K562 (cell line): Measurements from ENCODE around the gene CORO2A. TPM values are rescaled to one million over a fixed set of nuclear protein-coding genes. Genes with fewer than 3 reads are reported as not detected.

ENCODE experiments used
- ATAC-seq: fragments of 200-7000 bp; cut with Tn5 transposase; 3 replicates; pipeline ENCODE4 v1.9.1; 2020; ENCODE audit warnings: moderate library complexity
- BruUV-seq: library from RNA; stranded (reverse); fragments of 400-500 nt; replicated peaks from 2 replicates; lab custom pipeline; 2021; lab: Mats Ljungman, UMichigan
- CTCF ChIA-PET: fragments of 300-600 bp; formaldehyde crosslinking; extraction: SDS; loops from one replicate; lab custom pipeline; 2021; ENCODE audit warnings: low intra/inter-chr PET ratio; lab: Yijun Ruan, JAX
- POLR2A ChIA-PET: fragments of 300-600, 350-650 bp; sonication (Branson Sonifier 250); formaldehyde crosslinking; extraction: SDS; loops from one replicate; lab custom pipeline; 2021; ENCODE audit warnings: antibody characterized with exemption, inconsistent platforms; lab: Yijun Ruan, JAX
- DNase-seq, 4 experiments: peaks; one replicate each; pipeline versions ENCODE4 v3.0.0 to v3.0.0-alpha.2; 2011 to 2018; ENCODE audit warnings: low spot score in 3 of 4, mixed read lengths in 3 of 4; ENCODE audit errors: extremely low read depth in 1 of 4
- FAIRE-seq: peaks from 2 replicates; lab custom pipeline; 2011; peaks lifted over from hg19 to GRCh38; lab: Jason Lieb, UNC
- H2AFZ ChIP-seq: 2 replicates; pipeline ENCODE4 v1.6.0; 2011; ENCODE audit warnings: low read depth, low read length, control low read depth, inconsistent platforms
- H3K27ac ChIP-seq: fragments of 200-600 bp; 3 replicates; pipeline ENCODE4 v1.8.0; 2011; ENCODE audit warnings: low read depth, mild to moderate bottlenecking, control low read depth, inconsistent platforms, low read length, moderate library complexity, mixed read lengths; ENCODE audit errors: extremely low read depth
- H3K27me3 ChIP-seq, 2 experiments: fragments of 300-600 bp in 1 of 2; 2 replicates in 1 of 2; 3 replicates in 1 of 2; pipeline versions ENCODE4 v1.6.0 to v1.8.0; 2011; ENCODE audit warnings: inconsistent platforms in 2 of 2, low read length in 2 of 2, mild to moderate bottlenecking in 1 of 2, mixed read lengths in 1 of 2, moderate library complexity in 1 of 2; ENCODE audit not compliant: control insufficient read depth in 2 of 2, insufficient read depth in 2 of 2
- H3K36me3 ChIP-seq: fragments of 300-600 bp; 3 replicates; pipeline ENCODE4 v1.8.0; 2011; ENCODE audit warnings: mild to moderate bottlenecking, low read length, inconsistent platforms; ENCODE audit not compliant: control insufficient read depth, insufficient read depth
- H3K4me1 ChIP-seq, 2 experiments: fragments of 200-600 bp in 1 of 2; replicated peaks in 1 of 2; 2 replicates in 1 of 2; 3 replicates in 1 of 2; pipeline versions ENCODE4 v1.5.1 to v1.8.0; 2011; ENCODE audit warnings: inconsistent platforms in 2 of 2, low read length in 2 of 2, mild to moderate bottlenecking in 1 of 2, mixed read lengths in 1 of 2, moderate library complexity in 1 of 2; ENCODE audit not compliant: control insufficient read depth in 2 of 2, insufficient read depth in 2 of 2
- H3K4me2 ChIP-seq: 2 replicates; pipeline ENCODE4 v1.6.1; 2011; ENCODE audit warnings: low read length, control low read depth, inconsistent platforms, mixed read lengths; ENCODE audit not compliant: insufficient read depth
- H3K4me3 ChIP-seq: fragments of 200-600 bp; sonication (generic), shearing (Covaris generic); 2 replicates; pipeline ENCODE4 v1.5.1; 2016; ENCODE audit warnings: control low read depth, inconsistent platforms
- H3K79me2 ChIP-seq: fragments of 200-600 bp; 3 replicates; pipeline ENCODE4 v1.8.0; 2011; ENCODE audit warnings: low read length, inconsistent platforms; ENCODE audit not compliant: control insufficient read depth, insufficient read depth
- H3K9ac ChIP-seq, 2 experiments: 2 replicates each; pipeline versions ENCODE4 v1.6.0 to v1.6.1; 2011; ENCODE audit warnings: low read depth in 2 of 2, low read length in 2 of 2, control low read depth in 1 of 2, inconsistent platforms in 1 of 2, mild to moderate bottlenecking in 1 of 2, mixed read lengths in 1 of 2; ENCODE audit not compliant: insufficient read depth in 1 of 2
- H3K9me1 ChIP-seq: one replicate; pipeline ENCODE4 v1.6.0; 2011; ENCODE audit warnings: inconsistent platforms, mild to moderate bottlenecking, low read length, moderate library complexity; ENCODE audit not compliant: control insufficient read depth, insufficient read depth
- H3K9me3 ChIP-seq: replicated peaks from 2 replicates; pipeline ENCODE4 v1.5.1; 2011; ENCODE audit warnings: low read depth, low read length, inconsistent platforms; ENCODE audit not compliant: control insufficient read depth, insufficient read depth
- H4K20me1 ChIP-seq: replicated peaks from 2 replicates; pipeline ENCODE4 v1.6.1; 2011; ENCODE audit warnings: low read length, inconsistent platforms, mixed read lengths; ENCODE audit not compliant: control insufficient read depth, insufficient read depth
- ARID3B ChIP-seq: fragments of 250-450 bp; sonication (Bioruptor Pico); IDR thresholded peaks from 2 replicates; pipeline ENCODE4 v1.4.0; 2020; ENCODE audit warnings: borderline replicate concordance
- C11orf30 ChIP-seq: fragments of 450-650 bp; IDR thresholded peaks from 2 replicates; pipeline ENCODE4 v1.6.1; 2016; ENCODE audit warnings: low read depth, mild to moderate bottlenecking
- ELF2 ChIP-seq: fragments of 250-450 bp; sonication (Bioruptor Pico); IDR thresholded peaks from 2 replicates; pipeline ENCODE4 v1.5.0; 2021; ENCODE audit warnings: mild to moderate bottlenecking
- GABPB2 ChIP-seq: fragments of 250-450 bp; sonication (Bioruptor Pico); conservative IDR thresholded peaks from 2 replicates; pipeline ENCODE4 v1.5.1; 2021; ENCODE audit warnings: mild to moderate bottlenecking
- MAFK ChIP-seq: IDR thresholded peaks from 2 replicates; pipeline ENCODE4 v1.6.1; 2011; ENCODE audit warnings: low read length, improper control_type of control experiment
- MAZ ChIP-seq, 2 experiments: fragments of 450-650 bp in 1 of 2; sonication (generic) in 1 of 2; formaldehyde crosslinking; IDR thresholded peaks in 1 of 2; conservative IDR thresholded peaks in 1 of 2; 2 replicates each; pipeline versions ENCODE4 v1.4.0 to v1.5.0; 2020; ENCODE audit warnings: mild to moderate bottlenecking in 1 of 2, missing genetic modification reagents in 1 of 2
- POLR2AphosphoS5 ChIP-seq: IDR thresholded peaks from 2 replicates; pipeline ENCODE4 v1.6.1; 2011; ENCODE audit warnings: mild to moderate bottlenecking, low read depth, low read length, moderate library complexity; ENCODE audit not compliant: control insufficient read depth, insufficient read depth
- PPARD ChIP-seq: fragments of 250-450 bp; sonication (Bioruptor Pico); IDR thresholded peaks from 2 replicates; pipeline ENCODE4 v1.8.0; 2022; ENCODE audit warnings: inconsistent platforms, mild to moderate bottlenecking, moderate library complexity
- PTBP1 ChIP-seq: fragments of 200-400 bp; formaldehyde crosslinking; IDR thresholded peaks from 2 replicates; pipeline ENCODE4 v1.6.1; 2017; ENCODE audit warnings: low read depth, low read length
- VEZF1 ChIP-seq: fragments of 200-800 bp; sonication (Bioruptor generic); IDR thresholded peaks from 2 replicates; pipeline ENCODE4 v1.6.1; 2017; ENCODE audit warnings: missing genetic modification characterization, missing compliant biosample characterization
- ZFP91 ChIP-seq: sonication (generic); formaldehyde crosslinking; IDR thresholded peaks from 2 replicates; pipeline ENCODE4 v1.8.0; 2022; ENCODE audit warnings: mild to moderate bottlenecking, missing genetic modification reagents
- ZNF134 ChIP-seq: fragments of 250-450 bp; sonication (Bioruptor Pico); conservative IDR thresholded peaks from 2 replicates; pipeline ENCODE4 v1.4.0; 2020
- WGBS: fragments of 100-300 bp; shearing (Covaris generic); methylation state at CpG from one replicate; pipeline ENCODE4 v1.1.6; 2016; ENCODE audit warnings: low coverage, mixed read lengths; ENCODE audit not compliant: insufficient coverage; ENCODE audit errors: missing lambda C conversion rate; 5-methylcytosine and 5-hydroxymethylcytosine counted together
- in situ Hi-C: fragments of 300-500 bp; cut with MboI; formaldehyde crosslinking; loops from 4 replicates; pipeline ENCODE4 v1.15.0; 2018; ENCODE audit warnings: inconsistent platforms, mixed read lengths
- intact Hi-C: fragments of 100-400 bp; cut with micrococcal nuclease; formaldehyde crosslinking; loops from 2 replicates; pipeline ENCODE4 v1.14.2; 2022
- polyA plus RNA-seq, 8 experiments: library from polyadenylated mRNA; depleted of rRNA in 4 of 8; stranded (reverse) in 5 of 8; unstranded in 3 of 8; fragments of >200 nt; fragmentation: Nextera tagmentation in 2 of 8; fragmentation: Illumina TruSeq in 1 of 8; extraction: Ambion mirVana in 2 of 8; extraction: Trizol in 1 of 8; gene quantifications; 2 replicates each; pipeline versions ENCODE4 v1.2.1 to v1.2.3, GENCODE V29; 2011 to 2014; ENCODE audit warnings: inconsistent platforms in 1 of 8, missing spikeins in 1 of 8
- total RNA-seq, 7 experiments: library from RNA; depleted of rRNA in 6 of 7; stranded (reverse); fragments of >200 nt in 6 of 7; fragmentation: Illumina TruSeq in 2 of 7; extraction: Trizol in 2 of 7; gene quantifications; 2 replicates each; pipeline versions ENCODE4 v1.2.1 to v1.2.3, GENCODE V29; 2011 to 2021; ENCODE audit warnings: low replicate concordance in 1 of 7
- TF ChIP-seq, protein P1 (sequence below): fragments of 450-650 bp; IDR thresholded peaks from 2 replicates; pipeline ENCODE4 v1.6.1; 2017; ENCODE audit warnings: antibody characterized with exemption, mild to moderate bottlenecking

CORO2A gene
- total and polyA plus RNA-seq, 9 of the 15 experiments (the other 6 are each of a cell fraction or from before 2014, with no cell fraction given), result 9.5 to 26.6 (median 18.0) TPM

- in situ Hi-C loops, result no loop called here
- no TSS peak for BruUV-seq
- peaks cover 7% of the 10 kb centered on the region in 2 experiments; a peak in 4 of 5 replicates for H3K4me1 ChIP-seq
- H3K9ac ChIP-seq, result no peak overlapping the region
- no peaks in the 10 kb centered on the region for H3K27me3 ChIP-seq
- ChIA-PET POLR2A (no interaction called here), CTCF (no interaction called here)
- ATAC-seq, result no peak
- peaks cover 12% of the 10 kb centered on the region; the same call in 1 of the 2 replicates for H4K20me1 ChIP-seq
- H2AFZ ChIP-seq, result no peak overlapping the region
- H3K4me2 ChIP-seq, result no peak overlapping the region
- DNase-seq, result no peak
- no peaks in the 10 kb centered on the region for H3K9me3 ChIP-seq
- H3K36me3 ChIP-seq, result peaks cover 42% of the 10 kb centered on the region
- H3K27ac ChIP-seq, result no peak overlapping the region
- no peak overlapping the region for H3K4me3 ChIP-seq
- H3K9me1 ChIP-seq, result peaks cover 3% of the 10 kb centered on the region
- peaks cover 10% of the 10 kb centered on the region; the same call in 2 of the 3 replicates for H3K79me2 ChIP-seq
- 70% methylated on average over 2 of the region's 2 CpGs for WGBS
- FAIRE-seq, result no peak
- intact Hi-C loops, result no loop called here
- no peak for TF ChIP-seq MAZ (CRISPR knock-in tag; conservative IDR thresholded peaks at IDR 0.05 in 1 of 2, IDR thresholded peaks at IDR 0.05 in 1 of 2)
- no peak for TF ChIP-seq ZFP91 (CRISPR knock-in tag)
- TF ChIP-seq VEZF1, result no peak
- TF ChIP-seq PPARD (CRISPR knock-in tag), result no peak
- TF ChIP-seq, protein P1, sequence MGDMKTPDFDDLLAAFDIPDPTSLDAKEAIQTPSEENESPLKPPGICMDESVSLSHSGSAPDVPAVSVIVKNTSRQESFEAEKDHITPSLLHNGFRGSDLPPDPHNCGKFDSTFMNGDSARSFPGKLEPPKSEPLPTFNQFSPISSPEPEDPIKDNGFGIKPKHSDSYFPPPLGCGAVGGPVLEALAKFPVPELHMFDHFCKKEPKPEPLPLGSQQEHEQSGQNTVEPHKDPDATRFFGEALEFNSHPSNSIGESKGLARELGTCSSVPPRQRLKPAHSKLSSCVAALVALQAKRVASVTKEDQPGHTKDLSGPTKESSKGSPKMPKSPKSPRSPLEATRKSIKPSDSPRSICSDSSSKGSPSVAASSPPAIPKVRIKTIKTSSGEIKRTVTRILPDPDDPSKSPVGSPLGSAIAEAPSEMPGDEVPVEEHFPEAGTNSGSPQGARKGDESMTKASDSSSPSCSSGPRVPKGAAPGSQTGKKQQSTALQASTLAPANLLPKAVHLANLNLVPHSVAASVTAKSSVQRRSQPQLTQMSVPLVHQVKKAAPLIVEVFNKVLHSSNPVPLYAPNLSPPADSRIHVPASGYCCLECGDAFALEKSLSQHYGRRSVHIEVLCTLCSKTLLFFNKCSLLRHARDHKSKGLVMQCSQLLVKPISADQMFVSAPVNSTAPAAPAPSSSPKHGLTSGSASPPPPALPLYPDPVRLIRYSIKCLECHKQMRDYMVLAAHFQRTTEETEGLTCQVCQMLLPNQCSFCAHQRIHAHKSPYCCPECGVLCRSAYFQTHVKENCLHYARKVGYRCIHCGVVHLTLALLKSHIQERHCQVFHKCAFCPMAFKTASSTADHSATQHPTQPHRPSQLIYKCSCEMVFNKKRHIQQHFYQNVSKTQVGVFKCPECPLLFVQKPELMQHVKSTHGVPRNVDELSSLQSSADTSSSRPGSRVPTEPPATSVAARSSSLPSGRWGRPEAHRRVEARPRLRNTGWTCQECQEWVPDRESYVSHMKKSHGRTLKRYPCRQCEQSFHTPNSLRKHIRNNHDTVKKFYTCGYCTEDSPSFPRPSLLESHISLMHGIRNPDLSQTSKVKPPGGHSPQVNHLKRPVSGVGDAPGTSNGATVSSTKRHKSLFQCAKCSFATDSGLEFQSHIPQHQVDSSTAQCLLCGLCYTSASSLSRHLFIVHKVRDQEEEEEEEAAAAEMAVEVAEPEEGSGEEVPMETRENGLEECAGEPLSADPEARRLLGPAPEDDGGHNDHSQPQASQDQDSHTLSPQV, result no peak
- TF ChIP-seq C11orf30, result no peak
- no peak for TF ChIP-seq ELF2 (CRISPR knock-in tag)
- TF ChIP-seq ZNF134 (CRISPR knock-in tag), result no peak
- no peak for TF ChIP-seq POLR2AphosphoS5
- TF ChIP-seq MAFK, result no peak
- no peak for TF ChIP-seq ARID3B (CRISPR knock-in tag)
- TF ChIP-seq PTBP1, result no peak
- no peak for TF ChIP-seq GABPB2 (CRISPR knock-in tag)
Measured at GRCh38 chr9:98154678-98155077, 37.8 kb downstream of the CORO2A start.
